ENCODE measurements around the gene ANGPT4. TPM values are rescaled to one million over a fixed set of nuclear protein-coding genes. Genes with fewer than 3 reads are reported as not detected.

The ANGPT4 gene
- total and polyA plus RNA-seq, 10 of the 15 experiments (the other 5 are each of a cell fraction or from before 2014, with no cell fraction given): 0.01 to 0.16 TPM; not detected in 8

GRCh38 chr20:830011-830521 lies 86.1 kb downstream of the ANGPT4 start (continued):
- TF ChIP-seq BCLAF1 (IDR thresholded peaks at IDR 0.05) (no peak), HCFC1 (IDR thresholded peaks at IDR 0.05; ENCODE audit: low read length) (no peak)

GRCh38 chr20:829551-829950 lies 86.6 kb downstream of the ANGPT4 start:
- 92% methylated on average over 2 of the region's 2 CpGs for WGBS (ENCODE audit: insufficient coverage, insufficient replicate concordance, low lambda C conversion rate, missing lambda C conversion rate)
- no peak overlapping the region for H3K9ac ChIP-seq (ENCODE audit: control insufficient read depth, insufficient read depth, low read length)

More at GRCh38 chr20:829551-829950, 86.6 kb downstream of the ANGPT4 start:
- H3K79me2 ChIP-seq (ENCODE audit: control insufficient read depth, insufficient read depth, low read length): peaks cover 8% of the 10 kb centered on the region
- no peak overlapping the region for H3K4me2 ChIP-seq (ENCODE audit: control insufficient read depth, insufficient read depth)
- no peak for DNase-seq (ENCODE audit: low read depth, low spot score)
- in situ Hi-C loops (cut with MboI) (no loop called here), intact Hi-C loops (cut with micrococcal nuclease; ENCODE audit: unreplicated experiment) (no loop called here)
- CTCF ChIA-PET: interaction anchor here (1.3 to 2.4 kb wide), 3 partner anchors 11 to 127 kb away, joined by 3 to 9 read pairs (median 5); no protein-coding TSS in a partner anchor
- BruUV-seq (replicated peaks): no TSS peak
- no peaks in the 10 kb centered on the region for H3K36me3 ChIP-seq (ENCODE audit: control insufficient read depth in 2 of 2, insufficient read depth in 2 of 2, low read length in 1 of 2)
- RAD21 ChIA-PET (ENCODE audit: unreplicated experiment): no interaction called here
- peaks cover 4% of the 10 kb centered on the region for H3K4me1 ChIP-seq (ENCODE audit: control insufficient read depth, insufficient read depth, low read length)
- H3K9me3 ChIP-seq (replicated peaks; ENCODE audit: control insufficient read depth, insufficient read depth, low read length): no peaks in the 10 kb centered on the region; the same call in 2 of the 3 replicates
- no peak overlapping the region for H3K4me3 ChIP-seq
- no peak for FAIRE-seq
- POLR2A ChIA-PET: no interaction called here
- no peak overlapping the region for H2AFZ ChIP-seq (ENCODE audit: control insufficient read depth, low read depth, low read length)
- TF ChIP-seq ZZZ3 (IDR thresholded peaks at IDR 0.05; ENCODE audit: control insufficient read depth, insufficient read length, low read depth): no peak
- no peak for TF ChIP-seq KAT2A (conservative IDR thresholded peaks at IDR 0.05; ENCODE audit: control insufficient read depth, low read depth, low read length)
- no peak for TF ChIP-seq SMAD5 (IDR thresholded peaks at IDR 0.05; ENCODE audit: low read depth)
- TF ChIP-seq CREM (IDR thresholded peaks at IDR 0.05; ENCODE audit: low read depth): no peak
- no peak for TF ChIP-seq SREBF2 (IDR thresholded peaks at IDR 0.05; ENCODE audit: low read length)
- no peak for TF ChIP-seq CHD1 (IDR thresholded peaks at IDR 0.05; ENCODE audit: low read depth, low read length)
- TF ChIP-seq ZNF687 (IDR thresholded peaks at IDR 0.05): no peak
- no peak overlapping the region for H3K27ac ChIP-seq (ENCODE audit: control insufficient read depth, insufficient read depth)
- no peak for ATAC-seq
- SMC1A ChIA-PET (ENCODE audit: uncharacterized antibody, unreplicated experiment): interaction anchor here (0.6 kb wide), 1 partner anchor 145 kb away, joined by 3 read pairs; no protein-coding TSS in a partner anchor
- H3K27me3 ChIP-seq (replicated peaks in 1 of 2; ENCODE audit: control insufficient read depth in 2 of 2, insufficient read depth in 2 of 2, low read length in 1 of 2): no peaks in the 10 kb centered on the region
- H4K20me1 ChIP-seq (ENCODE audit: control insufficient read depth, insufficient read depth): no peaks in the 10 kb centered on the region
